Spleen (tissue), 11 donors: ENCODE data around the gene WIPF2. TPM values are rescaled to one million over a fixed set of nuclear protein-coding genes. Genes with fewer than 3 reads are reported as not detected.

Source experiments
- DNase-seq: peaks from one replicate; pipeline ENCODE4 v3.0.0-alpha.2; 2020
- H3K27ac ChIP-seq, 8 donors: fragments of 200-600 bp; sonication (generic) in 7 of 8; 1 replicate in 4 of 8; 2 replicates in 4 of 8; pipeline versions ENCODE4 v1.5.0 to v1.8.0; 2016 to 2021; ENCODE audit warnings: inconsistent platforms in 4 of 8, mild to moderate bottlenecking in 4 of 8, moderate library complexity in 1 of 8
- H3K27me3 ChIP-seq, 7 donors: fragments of 200-600 bp; sonication (generic) in 6 of 7; replicated peaks in 1 of 7; 1 replicate in 4 of 7; 2 replicates in 3 of 7; pipeline versions ENCODE4 v1.5.0 to v1.8.0; 2016 to 2021; ENCODE audit warnings: inconsistent platforms in 3 of 7, mild to moderate bottlenecking in 1 of 7
- H3K36me3 ChIP-seq, 6 donors: fragments of 200-600 bp; sonication (generic) in 5 of 6; 1 replicate in 4 of 6; 2 replicates in 2 of 6; pipeline versions ENCODE4 v1.5.0 to v1.8.0; 2016 to 2021; ENCODE audit warnings: inconsistent platforms in 2 of 6
- H3K4me1 ChIP-seq, 6 donors: fragments of 200-600 bp; sonication (generic) in 5 of 6; 1 replicate in 3 of 6; 2 replicates in 3 of 6; pipeline versions ENCODE4 v1.5.0 to v1.8.0; 2016 to 2021; ENCODE audit warnings: inconsistent platforms in 3 of 6
- H3K4me3 ChIP-seq, 8 donors: fragments of 200-600 bp; sonication (generic) in 7 of 8; 1 replicate in 4 of 8; 2 replicates in 4 of 8; pipeline versions ENCODE4 v1.5.0 to v1.8.0; 2016 to 2021; ENCODE audit warnings: inconsistent platforms in 4 of 8, mild to moderate bottlenecking in 4 of 8, moderate library complexity in 2 of 8
- H3K9me3 ChIP-seq, 8 donors: fragments of 200-600 bp; sonication (generic) in 7 of 8; 1 replicate in 4 of 8; 2 replicates in 4 of 8; pipeline versions ENCODE4 v1.5.0 to v1.8.0; 2016 to 2021; ENCODE audit warnings: inconsistent platforms in 4 of 8
- POLR2A ChIP-seq, 3 donors: fragments of 450-650 bp; IDR thresholded peaks; one replicate each; pipeline ENCODE4 v1.5.1; 2017; ENCODE audit warnings: antibody characterized with exemption in 3 of 3, mild to moderate bottlenecking in 1 of 3
- POLR2AphosphoS5 ChIP-seq, 3 donors: sonication (generic); formaldehyde crosslinking; IDR thresholded peaks; one replicate each; pipeline ENCODE4 v1.5.1; 2017; ENCODE audit warnings: antibody characterized with exemption in 3 of 3
- WGBS, 5 donors: extraction: QIAGEN DNeasy Blood & Tissue Kit in 3 of 5; methylation state at CpG; one replicate each; pipeline versions ENCODE4 v1.1.5 to v1.1.7; 2013 to 2018; 5-methylcytosine and 5-hydroxymethylcytosine counted together
- intact Hi-C: fragments of 100-400 bp; cut with DNase I; formaldehyde crosslinking; loops from one replicate; pipeline ENCODE4 v1.15.0; 2023; ENCODE audit warnings: low total_unique reads
- polyA plus RNA-seq, 3 donors: library from polyadenylated mRNA; stranded (reverse); fragments of 200-250 nt; gene quantifications; one replicate each; pipeline ENCODE4 v1.2.1, GENCODE V29; 2013
- total RNA-seq, 7 donors: library from RNA; depleted of rRNA in 3 of 7; stranded (reverse); fragments of >200 nt in 3 of 7; fragmentation: NEBNext Ultra II Directional in 4 of 7; extraction: Animal tissue kit (Norgen Biotek cat#: 25700) in 4 of 7; gene quantifications; one replicate each; pipeline versions ENCODE4 v1.1.0 to v1.2.1, GENCODE V29; 2016 to 2021
- TF ChIP-seq, protein P1 (sequence below), 11 experiments: fragments of 200-600 bp in 7 of 11; fragments of 450-650 bp in 4 of 11; sonication (generic) in 4 of 11; IDR thresholded peaks in 8 of 11; conservative IDR thresholded peaks in 3 of 11; 1 replicate in 7 of 11; 2 replicates in 4 of 11; pipeline versions ENCODE4 v1.4.0 to v1.8.0; 2016 to 2021; ENCODE audit warnings: antibody characterized with exemption in 11 of 11, inconsistent platforms in 4 of 11, mild to moderate bottlenecking in 1 of 11
- donor health status: healthy with polysubstance abuse.
- donor health status: DM: no; HTN: no; CAD: no; lungs with moderate emphysema.
- donor health status: DM: no; HTN: no; CAD: no.
- donor health status: Bipolar disorder and iron deficiency.
- donor health status: healthy.
- donor health status: DM: no; HTN: no; CAD: no.
- donor health status: DM: yes; HTN: yes; CAD: no.

Gene WIPF2
- total and polyA plus RNA-seq, 10 donors = 3.7 to 43.2 (median 20.1) TPM

DNA sequence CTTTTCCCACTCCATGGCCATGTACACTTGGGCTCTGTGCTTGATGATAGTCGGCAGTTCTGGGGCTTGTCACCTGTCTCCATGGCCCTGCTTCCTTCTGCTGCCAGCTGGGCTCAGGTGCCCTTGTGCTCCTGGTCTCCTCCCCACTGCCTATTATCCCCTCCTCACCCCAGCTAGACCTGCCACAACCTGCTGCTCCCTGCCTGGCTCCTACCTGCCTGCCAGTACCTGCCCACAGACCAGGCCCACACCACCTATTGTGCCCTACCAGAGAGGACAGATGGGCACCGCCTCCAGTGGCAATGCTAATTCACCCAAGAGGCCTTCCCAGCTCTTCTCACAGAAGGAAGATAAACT lies 42.4 kb upstream of the WIPF2 start:
- DNase-seq = no peak
- Histone ChIP-seq H3K36me3 (peaks cover 0 to 65% (median 22%) of the 10 kb centered on the region in 6 donors), H3K4me1 (peaks cover 4 to 24% (median 20%) of the 10 kb centered on the region in 6 donors), H3K27me3 (peaks cover 0 to 15% (median 6%) of the 10 kb centered on the region in 7 donors), H3K27ac (no peak overlapping the region), H3K9me3 (no peaks in the 10 kb centered on the region), H3K4me3 (peak overlapping the region in 2 of 8 donors; percentile 61 to 72)
- WGBS, 5 donors = 74 to 92% (median 82%) methylated on average over 2 of the region's 2 CpGs
- intact Hi-C loops = no loop called here
- TF ChIP-seq POLR2AphosphoS5 (IDR thresholded peaks at IDR 0.05) = no peak
- TF ChIP-seq POLR2A (IDR thresholded peaks at IDR 0.05) = no peak
- TF ChIP-seq, protein P1, sequence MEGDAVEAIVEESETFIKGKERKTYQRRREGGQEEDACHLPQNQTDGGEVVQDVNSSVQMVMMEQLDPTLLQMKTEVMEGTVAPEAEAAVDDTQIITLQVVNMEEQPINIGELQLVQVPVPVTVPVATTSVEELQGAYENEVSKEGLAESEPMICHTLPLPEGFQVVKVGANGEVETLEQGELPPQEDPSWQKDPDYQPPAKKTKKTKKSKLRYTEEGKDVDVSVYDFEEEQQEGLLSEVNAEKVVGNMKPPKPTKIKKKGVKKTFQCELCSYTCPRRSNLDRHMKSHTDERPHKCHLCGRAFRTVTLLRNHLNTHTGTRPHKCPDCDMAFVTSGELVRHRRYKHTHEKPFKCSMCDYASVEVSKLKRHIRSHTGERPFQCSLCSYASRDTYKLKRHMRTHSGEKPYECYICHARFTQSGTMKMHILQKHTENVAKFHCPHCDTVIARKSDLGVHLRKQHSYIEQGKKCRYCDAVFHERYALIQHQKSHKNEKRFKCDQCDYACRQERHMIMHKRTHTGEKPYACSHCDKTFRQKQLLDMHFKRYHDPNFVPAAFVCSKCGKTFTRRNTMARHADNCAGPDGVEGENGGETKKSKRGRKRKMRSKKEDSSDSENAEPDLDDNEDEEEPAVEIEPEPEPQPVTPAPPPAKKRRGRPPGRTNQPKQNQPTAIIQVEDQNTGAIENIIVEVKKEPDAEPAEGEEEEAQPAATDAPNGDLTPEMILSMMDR (IDR thresholded peaks at IDR 0.05 in 8 of 11, conservative IDR thresholded peaks at IDR 0.05 in 3 of 11) = no peak

- TF ChIP-seq POLR2AphosphoS5 (IDR thresholded peaks at IDR 0.05) (peak; percentile 13 to 65 (median 45)), POLR2A (IDR thresholded peaks at IDR 0.05) (no peak)
- TF ChIP-seq, protein P1 (IDR thresholded peaks at IDR 0.05 in 8 of 11, conservative IDR thresholded peaks at IDR 0.05 in 3 of 11) = peak in 1 of 11 experiments; percentile 16
- no peaks in the 10 kb centered on the region for H3K9me3 ChIP-seq
- intact Hi-C loops = no loop called here
- no peak within 1 kb of the TSS for H3K27ac ChIP-seq
- H3K4me3 ChIP-seq = peak within 1 kb of the TSS; percentile 31 to 72 (median 49)
- WGBS, 5 donors = 0 to 1% (median 0%) methylated on average over 30 to 57 of the region's 57 CpGs
- peak; percentile 93 for DNase-seq
- peaks cover 4 to 24% (median 20%) of the 10 kb centered on the region in 6 donors for H3K4me1 ChIP-seq
- H3K36me3 ChIP-seq = peaks cover 0 to 59% (median 19%) of the 10 kb centered on the region in 6 donors
- H3K27me3 ChIP-seq = peaks cover 0 to 15% (median 6%) of the 10 kb centered on the region in 7 donors
These were observed 41.7 kb upstream of the WIPF2 start, which contains the start of gene RAPGEFL1 for GRCh38 chr17:40177275-40177874. Gene RAPGEFL1 (plus strand): TSS chr17:40177470. CDS start chr17:40177862, 392 bp downstream.

DNA sequence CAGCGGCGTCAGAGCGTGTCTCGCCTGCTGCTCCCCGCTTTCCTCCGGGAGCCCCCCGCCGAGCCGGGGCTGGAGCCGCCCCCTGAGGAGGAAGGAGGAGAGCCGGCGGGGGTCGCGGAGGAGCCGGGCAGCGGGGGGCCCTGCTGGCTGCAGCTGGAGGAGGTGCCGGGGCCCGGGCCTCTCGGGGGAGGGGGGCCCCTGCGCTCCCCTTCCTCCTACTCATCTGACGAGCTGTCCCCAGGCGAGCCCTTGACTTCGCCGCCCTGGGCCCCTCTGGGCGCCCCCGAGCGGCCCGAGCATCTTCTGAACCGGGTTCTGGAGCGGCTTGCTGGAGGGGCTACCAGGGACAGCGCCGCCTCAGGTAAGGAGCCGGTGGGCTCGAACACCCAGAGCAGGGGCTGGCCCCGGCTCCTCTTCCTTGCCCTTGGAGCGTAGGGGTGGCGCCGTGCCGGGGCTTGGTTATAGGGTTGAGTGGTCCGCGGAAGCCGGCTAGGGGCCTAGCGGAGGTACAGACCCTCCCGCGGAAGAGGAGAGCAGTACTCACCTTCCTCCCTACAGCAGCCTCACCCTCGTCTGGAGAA lies 41.0 kb upstream of the WIPF2 start:
- WGBS, 5 donors = 19 to 56% (median 48%) methylated on average over 12 to 46 of the region's 46 CpGs
- H3K27me3 ChIP-seq = peaks cover 0 to 15% (median 6%) of the 10 kb centered on the region in 7 donors
- peaks cover 4 to 24% (median 20%) of the 10 kb centered on the region in 6 donors for H3K4me1 ChIP-seq
- H3K9me3 ChIP-seq = no peaks in the 10 kb centered on the region
- peaks cover 0 to 51% (median 16%) of the 10 kb centered on the region in 6 donors for H3K36me3 ChIP-seq
- no peak overlapping the region for H3K27ac ChIP-seq
- DNase-seq = no peak
- H3K4me3 ChIP-seq = peak overlapping the region in 7 of 8 donors; percentile 31 to 72 (median 51)
- TF ChIP-seq, protein P1 (IDR thresholded peaks at IDR 0.05 in 8 of 11, conservative IDR thresholded peaks at IDR 0.05 in 3 of 11) = no peak
- peak in 1 of 3 donors; percentile 7 for TF ChIP-seq POLR2AphosphoS5 (IDR thresholded peaks at IDR 0.05)
- intact Hi-C loops = no loop called here

- peaks cover 0 to 46% (median 14%) of the 10 kb centered on the region in 6 donors for H3K36me3 ChIP-seq
- intact Hi-C loops = no loop called here
These were observed 40.4 kb upstream of the WIPF2 start for GRCh38 chr17:40178660-40179059.

More at GRCh38 chr17:40178660-40179059, 40.4 kb upstream of the WIPF2 start:
- 90 to 99% (median 96%) methylated on average over 7 of the region's 7 CpGs for WGBS, 5 donors
- Histone ChIP-seq H3K4me3 (no peak overlapping the region), H3K27ac (no peak overlapping the region), H3K9me3 (no peaks in the 10 kb centered on the region), H3K27me3 (peaks cover 0 to 15% (median 6%) of the 10 kb centered on the region in 7 donors), H3K4me1 (peaks cover 4 to 24% (median 20%) of the 10 kb centered on the region in 6 donors)
- TF ChIP-seq POLR2A (IDR thresholded peaks at IDR 0.05) = no peak
- TF ChIP-seq, protein P1 (IDR thresholded peaks at IDR 0.05 in 8 of 11, conservative IDR thresholded peaks at IDR 0.05 in 3 of 11) = no peak
- no peak for TF ChIP-seq POLR2AphosphoS5 (IDR thresholded peaks at IDR 0.05)
- no peak for DNase-seq
